Stomach (tissue), 9 donors: Measurements from ENCODE around the gene CNTN5. TPM values are rescaled to one million over a fixed set of nuclear protein-coding genes. Genes with fewer than 3 reads are reported as not detected.

Source experiments
- DNase-seq, 2 donors: peaks; one replicate each; pipeline versions ENCODE4 v3.0.0 to v3.0.0-alpha.2; 2013 to 2019
- H3K27ac ChIP-seq, 5 donors: fragments of 200-600 bp in 4 of 5; sonication (generic) in 4 of 5; one replicate each; pipeline ENCODE4 v1.5.1; 2013 to 2019; ENCODE audit warnings: mild to moderate bottlenecking in 1 of 5, moderate library complexity in 1 of 5
- H3K27me3 ChIP-seq, 3 donors: fragments of 200-600 bp; sonication (generic); one replicate each; pipeline ENCODE4 v1.5.1; 2017 to 2019; ENCODE audit warnings: mixed run types in 1 of 3
- H3K36me3 ChIP-seq, 4 donors: fragments of 200-600 bp; sonication (generic); 1 replicate in 3 of 4; 2 replicates in 1 of 4; pipeline ENCODE4 v1.5.1; 2016 to 2019
- H3K4me1 ChIP-seq, 4 donors: fragments of 200-600 bp; sonication (generic); one replicate each; pipeline ENCODE4 v1.5.1; 2016 to 2019
- H3K4me3 ChIP-seq, 4 donors: fragments of 200-600 bp; sonication (generic) in 3 of 4; one replicate each; pipeline ENCODE4 v1.5.1; 2016 to 2019; ENCODE audit warnings: mild to moderate bottlenecking in 1 of 4
- H3K9me3 ChIP-seq, 4 donors: fragments of 200-600 bp; sonication (generic); one replicate each; pipeline ENCODE4 v1.5.1; 2016 to 2019
- CTCF ChIP-seq, 7 experiments: fragments of 450-650 bp in 4 of 7; fragments of 200-600 bp in 3 of 7; sonication (generic) in 3 of 7; IDR thresholded peaks; one replicate each; pipeline ENCODE4 v1.5.1; 2016 to 2019; ENCODE audit warnings: antibody characterized with exemption in 7 of 7, control low read depth in 2 of 7, mild to moderate bottlenecking in 1 of 7
- EP300 ChIP-seq: sonication (generic); formaldehyde crosslinking; IDR thresholded peaks from one replicate; pipeline ENCODE4 v1.6.1; 2017; ENCODE audit warnings: antibody characterized with exemption
- POLR2A ChIP-seq, 4 donors: fragments of 450-650 bp; IDR thresholded peaks; one replicate each; pipeline ENCODE4 v1.6.1; 2016; ENCODE audit warnings: antibody characterized with exemption in 4 of 4, control low read depth in 2 of 4, mild to moderate bottlenecking in 1 of 4, moderate library complexity in 1 of 4
- POLR2AphosphoS5 ChIP-seq, 3 donors: sonication (generic); formaldehyde crosslinking; IDR thresholded peaks; one replicate each; pipeline ENCODE4 v1.6.1; 2016; ENCODE audit warnings: antibody characterized with exemption in 3 of 3
- WGBS, 5 donors: extraction: QIAGEN DNeasy Blood & Tissue Kit in 3 of 5; methylation state at CpG; one replicate each; pipeline versions ENCODE4 v1.1.5 to v1.1.7; 2013 to 2018; 5-methylcytosine and 5-hydroxymethylcytosine counted together
- intact Hi-C: fragments of 100-400 bp; cut with DNase I; formaldehyde crosslinking; loops from one replicate; pipeline ENCODE4 v1.15.1; 2023; ENCODE audit warnings: low total_unique reads
- polyA plus RNA-seq, 3 donors: library from polyadenylated mRNA; stranded (reverse); fragments of 200-250 nt; gene quantifications; one replicate each; pipeline ENCODE4 v1.2.3, GENCODE V29; 2013
- total RNA-seq, 5 donors: library from RNA; depleted of rRNA; stranded (reverse); fragments of >200 nt; gene quantifications; one replicate each; pipeline versions ENCODE4 v1.1.0 to v1.2.3, GENCODE V29; 2014 to 2016
- donor health status: healthy with polysubstance abuse.
- donor health status: Bipolar disorder and iron deficiency.
- donor health status: healthy.

CNTN5 gene
- total and polyA plus RNA-seq, 8 donors, result 0.05 to 9.9 TPM; not detected in 6

GRCh38 chr11:99973993-99974392 is 953.2 kb downstream of the CNTN5 start:
- H3K27me3 ChIP-seq, result no peaks in the 10 kb centered on the region
- intact Hi-C loops, result no loop called here
- no peak for TF ChIP-seq EP300
- TF ChIP-seq POLR2A (IDR thresholded peaks at IDR 0.05), result no peak
- peaks cover 0 to 15% (median 9%) of the 10 kb centered on the region in 4 donors for H3K9me3 ChIP-seq
- no peak for DNase-seq
- WGBS, 5 donors, result 33 to 48% (median 45%) methylated on average over 4 of the region's 4 CpGs
- no peak overlapping the region for H3K4me3 ChIP-seq
- H3K4me1 ChIP-seq, result no peaks in the 10 kb centered on the region
- no peaks in the 10 kb centered on the region for H3K36me3 ChIP-seq
- no peak overlapping the region for H3K27ac ChIP-seq

GRCh38 chr11:99979042-99979441 is 958.3 kb downstream of the CNTN5 start:
- WGBS, 5 donors, result 58 to 66% (median 60%) methylated on average over 2 of the region's 2 CpGs
- no peak overlapping the region for H3K27ac ChIP-seq
- intact Hi-C loops, result no loop called here

GRCh38 chr11:99987821-99988470 is 967.2 kb downstream of the CNTN5 start:
- no peaks in the 10 kb centered on the region for H3K36me3 ChIP-seq
- 27 to 40% (median 35%) methylated on average over 2 of the region's 2 CpGs for WGBS, 5 donors
- H3K27ac ChIP-seq, result no peak overlapping the region

More at GRCh38 chr11:99979042-99979441, 958.3 kb downstream of the CNTN5 start:
- Histone ChIP-seq H3K36me3 (no peaks in the 10 kb centered on the region), H3K27me3 (no peaks in the 10 kb centered on the region), H3K4me3 (no peak overlapping the region), H3K4me1 (no peaks in the 10 kb centered on the region), H3K9me3 (peaks cover 0 to 15% (median 9%) of the 10 kb centered on the region in 4 donors)
- no peak for TF ChIP-seq CTCF (IDR thresholded peaks at IDR 0.05)
- no peak for TF ChIP-seq EP300
- TF ChIP-seq POLR2AphosphoS5 (IDR thresholded peaks at IDR 0.05), result no peak
- TF ChIP-seq POLR2A (IDR thresholded peaks at IDR 0.05), result no peak
- DNase-seq, result no peak

GRCh38 chr11:99988471-99988837 is 967.7 kb downstream of the CNTN5 start:
- H3K27ac ChIP-seq, result no peak overlapping the region
- intact Hi-C loops, result no loop called here
- H3K27me3 ChIP-seq, result no peaks in the 10 kb centered on the region
- H3K4me1 ChIP-seq, result peaks cover 0 to 10% (median 0%) of the 10 kb centered on the region in 4 donors
- H3K9me3 ChIP-seq, result no peaks in the 10 kb centered on the region
- no peak overlapping the region for H3K4me3 ChIP-seq
- no peaks in the 10 kb centered on the region for H3K36me3 ChIP-seq
- DNase-seq, result no peak
- TF ChIP-seq POLR2A (IDR thresholded peaks at IDR 0.05), result no peak
- TF ChIP-seq POLR2AphosphoS5 (IDR thresholded peaks at IDR 0.05), result no peak
- no peak for TF ChIP-seq CTCF (IDR thresholded peaks at IDR 0.05)
- TF ChIP-seq EP300, result no peak
- WGBS, 5 donors, result 54 to 73% (median 61%) methylated on average over 2 of the region's 2 CpGs

More at GRCh38 chr11:99987821-99988470, 967.2 kb downstream of the CNTN5 start:
- TF ChIP-seq POLR2AphosphoS5 (IDR thresholded peaks at IDR 0.05) (no peak), EP300 (no peak), CTCF (IDR thresholded peaks at IDR 0.05) (no peak), POLR2A (IDR thresholded peaks at IDR 0.05) (no peak)
- no peaks in the 10 kb centered on the region for H3K27me3 ChIP-seq
- peaks cover 0 to 10% (median 0%) of the 10 kb centered on the region in 4 donors for H3K4me1 ChIP-seq
- no peak overlapping the region for H3K4me3 ChIP-seq
- no peaks in the 10 kb centered on the region for H3K9me3 ChIP-seq
- DNase-seq, result no peak
- intact Hi-C loops, result no loop called here

GRCh38 chr11:100003985-100004384 is 983.2 kb downstream of the CNTN5 start:
- no peak overlapping the region for H3K27ac ChIP-seq
- H3K36me3 ChIP-seq, result no peaks in the 10 kb centered on the region
- no peak overlapping the region for H3K4me3 ChIP-seq
- no peaks in the 10 kb centered on the region for H3K27me3 ChIP-seq
- peaks cover 0 to 7% (median 0%) of the 10 kb centered on the region in 4 donors for H3K4me1 ChIP-seq
- DNase-seq, result no peak
- TF ChIP-seq POLR2AphosphoS5 (IDR thresholded peaks at IDR 0.05) (no peak), EP300 (no peak), CTCF (IDR thresholded peaks at IDR 0.05) (no peak), POLR2A (IDR thresholded peaks at IDR 0.05) (no peak)
- intact Hi-C loops, result no loop called here
- peaks cover 0 to 10% (median 7%) of the 10 kb centered on the region in 4 donors for H3K9me3 ChIP-seq
- WGBS, 5 donors, result 68 to 85% (median 76%) methylated on average over 3 of the region's 3 CpGs
